ENCODE measurements around the gene BCAR1. TPM values are rescaled to one million over a fixed set of nuclear protein-coding genes. Genes with fewer than 3 reads are reported as not detected.

Gene BCAR1
- total and polyA plus RNA-seq, 12 donors, result 54.6 to 85.2 (median 71.3) TPM

- no peak overlapping the region for H3K4me3 ChIP-seq
- no peak for TF ChIP-seq CTCF (IDR thresholded peaks at IDR 0.05)
- H3K36me3 ChIP-seq, result no peaks in the 10 kb centered on the region
- H3K9me3 ChIP-seq, result peaks cover 0 to 53% (median 19%) of the 10 kb centered on the region in 11 donors
- H3K27me3 ChIP-seq, result no peaks in the 10 kb centered on the region
- H3K4me1 ChIP-seq, result no peaks in the 10 kb centered on the region
- no peak for DNase-seq
- ATAC-seq, result no peak
- intact Hi-C loops (cut with DNase I), result no loop called here
- WGBS, 2 donors, result 96% methylated on average over 6 of the region's 6 CpGs
- H3K27ac ChIP-seq, result no peak overlapping the region
Measured at GRCh38 chr16:75179208-75179607, 72.2 kb downstream of the BCAR1 start.

Other genes with a start within 250 kb of the BCAR1 start
- 100 to 1,000 TPM in 3 of 10 donors, 10 to 100 TPM in 7; 69.7 to 135 (median 94.9) TPM for gene LDHD, start 134.8 kb downstream of the BCAR1 start, total RNA-seq
- gene LDHD, start 134.8 kb downstream of the BCAR1 start, polyA plus RNA-seq, result 10 to 100 TPM; 60.7 to 69.5 TPM
- 10 to 100 TPM in 2 of 10 donors, 1 to 10 TPM in 8; 4.2 to 11.5 (median 7.0) TPM for gene ZFP1, start 103.1 kb downstream of the BCAR1 start, total RNA-seq
- 1 to 10 TPM; 3.0 to 4.7 TPM for gene ZFP1, start 103.1 kb downstream of the BCAR1 start, polyA plus RNA-seq
- gene CTRB2, start 44.5 kb downstream of the BCAR1 start, total RNA-seq, result 1 to 10 TPM in 7 of 10 donors, not detected in 3; 2.0 to 3.8 (median 2.8) TPM
- under 1 TPM in 1 of 2 donors, not detected in 1; 0.42 TPM for gene CTRB2, start 44.5 kb downstream of the BCAR1 start, polyA plus RNA-seq
- gene CTRB1, start 32.6 kb downstream of the BCAR1 start, total RNA-seq, result 1 to 10 TPM in 7 of 10 donors, not detected in 3; 1.8 to 3.8 (median 2.6) TPM
- 1 to 10 TPM in 1 of 2 donors, not detected in 1; 1.0 TPM for gene CTRB1, start 32.6 kb downstream of the BCAR1 start, polyA plus RNA-seq
- gene CFDP1, start 181.9 kb upstream of the BCAR1 start, total RNA-seq, result 10 to 100 TPM; 19.0 to 27.8 (median 24.9) TPM
- 10 to 100 TPM; 38.6 to 63.6 TPM for gene CFDP1, start 181.9 kb upstream of the BCAR1 start, polyA plus RNA-seq
- gene TMEM170A, start 213.1 kb upstream of the BCAR1 start, total RNA-seq, result 10 to 100 TPM in 4 of 10 donors, 1 to 10 TPM in 6; 7.2 to 12.5 (median 9.3) TPM
- 1 to 10 TPM; 3.8 to 6.9 TPM for gene TMEM170A, start 213.1 kb upstream of the BCAR1 start, polyA plus RNA-seq
- gene CHST6, start 243.8 kb upstream of the BCAR1 start, total RNA-seq, result 1 to 10 TPM in 4 of 10 donors, under 1 TPM in 6; 0.30 to 2.0 (median 0.98) TPM
- under 1 TPM; 0.22 to 0.42 TPM for gene CHST6, start 243.8 kb upstream of the BCAR1 start, polyA plus RNA-seq